B cell (primary cell): ENCODE data around the gene TSEN54. TPM values are rescaled to one million over a fixed set of nuclear protein-coding genes. Genes with fewer than 3 reads are reported as not detected.

ENCODE experiments used
- ATAC-seq: fragments of 200-7000 bp; cut with Tn5 transposase; one replicate; pipeline ENCODE4 v1.10.0; 2021; ENCODE audit warnings: low read depth, mild to moderate bottlenecking, moderate number of reproducible peaks, moderate library complexity
- CTCF ChIA-PET: fragments of 350-600 bp; sonication (Branson Sonifier 250); formaldehyde crosslinking; loops from one replicate; lab custom pipeline; 2021; ENCODE audit warnings: antibody characterized with exemption, inconsistent platforms; lab: Charles Lee
- POLR2A ChIA-PET: fragments of 350-600 bp; sonication (Branson Sonifier 250); formaldehyde crosslinking; loops from one replicate; lab custom pipeline; 2021; ENCODE audit warnings: antibody characterized with exemption; lab: Charles Lee
- DNase-seq: peaks from one replicate; pipeline ENCODE4 v3.0.0; 2013
- H2AFZ ChIP-seq: 2 replicates; pipeline ENCODE4 v1.6.1; 2012; ENCODE audit warnings: mild to moderate bottlenecking, low read depth, low read length; ENCODE audit not compliant: insufficient read depth, poor library complexity, severe bottlenecking
- H3K27ac ChIP-seq, 2 donors: 1 replicate in 1 of 2; 2 replicates in 1 of 2; pipeline ENCODE4 v1.5.1; 2012 to 2013; ENCODE audit warnings: low read length in 2 of 2, mild to moderate bottlenecking in 2 of 2, moderate library complexity in 1 of 2
- H3K27me3 ChIP-seq, 4 experiments: fragments of 200-600 bp in 1 of 4; sonication (generic) in 1 of 4; replicated peaks in 1 of 4; 1 replicate in 2 of 4; 2 replicates in 2 of 4; pipeline versions ENCODE4 v1.6.1 to v1.7.0; 2013 to 2016; ENCODE audit warnings: low read length in 3 of 4, mild to moderate bottlenecking in 2 of 4, mixed read lengths in 1 of 4, moderate library complexity in 1 of 4; ENCODE audit not compliant: insufficient read depth in 4 of 4, control insufficient read depth in 3 of 4; ENCODE audit errors: control extremely low read depth in 1 of 4
- H3K36me3 ChIP-seq, 2 experiments: replicated peaks in 1 of 2; 1 replicate in 1 of 2; 2 replicates in 1 of 2; pipeline versions ENCODE4 v1.6.1 to v1.7.1; 2013; ENCODE audit warnings: low read length in 1 of 2; ENCODE audit not compliant: insufficient read depth in 2 of 2, control insufficient read depth in 1 of 2; ENCODE audit errors: control extremely low read depth in 1 of 2, extremely low read depth in 1 of 2
- H3K4me1 ChIP-seq, 2 donors: fragments of 200-600 bp in 1 of 2; sonication (generic) in 1 of 2; 1 replicate in 1 of 2; 2 replicates in 1 of 2; pipeline versions ENCODE4 v1.5.1 to v1.6.1; 2013 to 2017; ENCODE audit warnings: low read length in 2 of 2; ENCODE audit not compliant: control insufficient read depth in 2 of 2, insufficient read depth in 2 of 2
- H3K4me2 ChIP-seq: replicated peaks from 2 replicates; pipeline ENCODE3; 2012; ENCODE audit warnings: mild to moderate bottlenecking, low read depth, low read length; ENCODE audit not compliant: poor library complexity, severe bottlenecking
- H3K4me3 ChIP-seq, 5 experiments: fragments of 200-600 bp in 1 of 5; sonication (generic) in 1 of 5; 1 replicate in 3 of 5; 2 replicates in 2 of 5; pipeline versions ENCODE4 v1.5.1 to v1.7.0; 2011 to 2016; ENCODE audit warnings: low read length in 4 of 5, mild to moderate bottlenecking in 4 of 5, low read depth in 2 of 5, control low read depth in 1 of 5, moderate library complexity in 1 of 5; ENCODE audit not compliant: insufficient read depth in 1 of 5; ENCODE audit errors: control extremely low read depth in 1 of 5, extremely low read depth in 1 of 5
- H3K79me2 ChIP-seq: fragments of 200-600 bp; sonication (generic); one replicate; pipeline ENCODE4 v1.6.0; 2016; ENCODE audit warnings: low read length; ENCODE audit not compliant: control insufficient read depth, insufficient read depth
- H3K9ac ChIP-seq: fragments of 200-600 bp; sonication (generic); 2 replicates; pipeline ENCODE4 v1.6.1; 2017; ENCODE audit warnings: mild to moderate bottlenecking, low read length, moderate library complexity
- H3K9me3 ChIP-seq, 3 donors: one replicate each; pipeline versions ENCODE4 v1.6.1 to v1.7.1; 2013; ENCODE audit warnings: low read length in 2 of 3; ENCODE audit not compliant: control insufficient read depth in 2 of 3, insufficient read depth in 1 of 3; ENCODE audit errors: control extremely low read depth in 1 of 3
- H4K20me1 ChIP-seq: 2 replicates; pipeline ENCODE4 v1.6.0; 2012; ENCODE audit warnings: mild to moderate bottlenecking, low read length; ENCODE audit not compliant: insufficient read depth, control insufficient read depth, poor library complexity, severe bottlenecking
- H3K27ac Mint-ChIP-seq: one replicate; pipeline ENCODE4 v1.8.0; 2021; ENCODE audit warnings: mixed read lengths
- H3K27me3 Mint-ChIP-seq: one replicate; pipeline ENCODE4 v1.8.0; 2021; ENCODE audit warnings: mixed read lengths
- H3K4me1 Mint-ChIP-seq: one replicate; pipeline ENCODE4 v1.8.0; 2021; ENCODE audit warnings: mixed read lengths
- H3K4me3 Mint-ChIP-seq: one replicate; pipeline ENCODE4 v1.8.0; 2021; ENCODE audit warnings: mixed read lengths
- H3K9me3 Mint-ChIP-seq: one replicate; pipeline ENCODE4 v1.8.0; 2022; ENCODE audit warnings: mixed read lengths; ENCODE audit not compliant: insufficient read depth
- CTCF ChIP-seq: fragments of 200-600 bp; IDR thresholded peaks from one replicate; pipeline ENCODE4 v1.8.0; 2022; ENCODE audit warnings: antibody characterized with exemption, mild to moderate bottlenecking
- EZH2 ChIP-seq: IDR thresholded peaks from 2 replicates; pipeline ENCODE4 v1.6.1; 2012; ENCODE audit warnings: borderline replicate concordance, low read depth, mild to moderate bottlenecking, moderate library complexity, low read length; ENCODE audit not compliant: insufficient read depth, poor library complexity, severe bottlenecking
- WGBS: methylation state at CpG from one replicate; pipeline ENCODE4 v1.1.5; 2013; ENCODE audit warnings: missing lambda C conversion rate; ENCODE audit not compliant: insufficient coverage; 5-methylcytosine and 5-hydroxymethylcytosine counted together
- intact Hi-C: fragments of 100-400 bp; cut with micrococcal nuclease; formaldehyde crosslinking; loops from one replicate; pipeline ENCODE4 v1.10.0; 2022
- polyA plus RNA-seq: library from polyadenylated mRNA; depleted of rRNA; stranded (reverse); fragments of >200 nt; gene quantifications from 2 replicates; pipeline ENCODE4 v1.2.3, GENCODE V29; 2012
- total RNA-seq, 2 donors: library from RNA; stranded (reverse); fragments of 120-200 nt in 1 of 2; gene quantifications; 1 replicate in 1 of 2; 2 replicates in 1 of 2; pipeline versions ENCODE4 v1.2.3 to v1.2.4, GENCODE V29; 2013 to 2022

Gene TSEN54
- total and polyA plus RNA-seq, 2 donors (not counting 1 experiment from before 2014, with no cell fraction given) = 33.0 to 45.9 TPM

GRCh38 chr17:75489511-75489955 is 26.8 kb upstream of the TSEN54 start:
- no peak overlapping the region for H3K9ac ChIP-seq
- H3K4me3 ChIP-seq = no peak overlapping the region
- no peaks in the 10 kb centered on the region for H4K20me1 ChIP-seq
- H3K4me1 ChIP-seq = peaks cover 15 to 19% of the 10 kb centered on the region in 2 donors
- peaks cover 0 to 38% of the 10 kb centered on the region in 2 experiments for H3K36me3 ChIP-seq
- Mint-ChIP-seq H3K27ac (peak overlapping the region; percentile 37), H3K9me3 (no peaks in the 10 kb centered on the region), H3K4me1 (peaks cover 21% of the 10 kb centered on the region), H3K27me3 (no peaks in the 10 kb centered on the region), H3K4me3 (no peak overlapping the region)
- ATAC-seq (no peak), DNase-seq (no peak)
- intact Hi-C loops = no loop called here
- no peak overlapping the region for H3K27ac ChIP-seq
- POLR2A ChIA-PET = no interaction called here
- H2AFZ ChIP-seq = no peak overlapping the region
- H3K4me2 ChIP-seq = no peak overlapping the region
- H3K9me3 ChIP-seq = no peaks in the 10 kb centered on the region
- TF ChIP-seq EZH2 (no peak), CTCF (no peak)
- no peaks in the 10 kb centered on the region for H3K27me3 ChIP-seq
- peaks cover 5% of the 10 kb centered on the region for H3K79me2 ChIP-seq
- CTCF ChIA-PET = no interaction called here
- WGBS = 88% methylated on average over 12 of the region's 14 CpGs

GRCh38 chr17:75490173-75490743 is 26.1 kb upstream of the TSEN54 start:
- Mint-ChIP-seq H3K4me1 (peaks cover 21% of the 10 kb centered on the region), H3K4me3 (no peak overlapping the region), H3K27me3 (no peaks in the 10 kb centered on the region), H3K27ac (no peak overlapping the region), H3K9me3 (no peaks in the 10 kb centered on the region)
- Histone ChIP-seq H3K27ac (no peak overlapping the region), H3K27me3 (no peaks in the 10 kb centered on the region), H3K9me3 (no peaks in the 10 kb centered on the region), H2AFZ (no peak overlapping the region), H3K4me2 (no peak overlapping the region), H3K36me3 (peaks cover 0 to 44% of the 10 kb centered on the region in 2 experiments), H4K20me1 (no peaks in the 10 kb centered on the region), H3K4me1 (peaks cover 15 to 19% of the 10 kb centered on the region in 2 donors), H3K79me2 (peaks cover 5% of the 10 kb centered on the region), H3K9ac (no peak overlapping the region), H3K4me3 (no peak overlapping the region)
- DNase-seq (no peak), ATAC-seq (no peak)
- no peak for TF ChIP-seq CTCF
- TF ChIP-seq EZH2 = no peak
- intact Hi-C loops = no loop called here
- WGBS = 94% methylated on average over 12 of the region's 14 CpGs
- ChIA-PET POLR2A (no interaction called here), CTCF (no interaction called here)
